CD4-positive, alpha-beta T cell treated with Interleukin-17A for 4 hours (primary cell): Measurements from ENCODE around the gene PRR7.

ENCODE experiments used
- DNase-seq: peaks from one replicate; pipeline ENCODE4 v3.0.0-alpha.2; 2020; ENCODE audit warnings: mixed read lengths

Gene PRR7

DNA sequence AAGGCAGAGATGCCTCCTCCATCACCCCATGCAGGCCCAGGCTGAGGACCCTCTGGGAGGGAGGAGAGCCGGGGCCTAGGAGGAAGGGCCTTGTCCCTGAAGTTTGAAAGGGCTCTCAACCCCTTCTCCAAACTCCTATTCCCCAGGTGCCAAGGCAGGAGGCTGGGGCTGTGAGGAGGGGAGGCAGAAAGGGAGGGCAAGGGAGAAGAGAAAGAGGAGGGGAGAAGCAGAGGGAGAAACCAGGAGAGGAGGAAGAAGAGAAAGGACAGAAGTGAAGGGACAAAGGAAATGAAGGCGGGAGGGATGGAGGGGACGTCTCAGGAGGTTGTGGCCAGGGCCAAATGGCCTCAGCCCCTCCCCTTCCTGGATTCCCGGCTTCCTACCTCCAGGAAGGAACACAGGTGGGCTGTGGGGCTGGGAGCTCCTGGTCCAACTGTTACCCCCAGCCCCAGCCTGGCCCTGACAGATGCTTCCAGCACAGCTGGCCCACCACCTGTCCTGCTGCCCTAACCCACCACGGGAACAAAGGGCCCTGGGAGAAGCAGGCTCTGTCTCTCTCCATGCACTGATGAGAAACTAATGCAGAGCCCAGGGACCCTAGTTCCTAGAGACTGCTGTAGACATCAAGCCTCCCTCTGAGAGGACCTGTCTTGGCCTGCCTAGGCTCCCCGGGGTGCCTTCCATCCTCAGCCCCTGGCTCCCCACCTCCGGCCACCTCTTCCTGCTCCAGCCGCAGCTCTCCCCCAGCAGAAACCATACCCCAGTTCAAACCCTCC is 23.3 kb downstream of the PRR7 start:
- DNase-seq: no peak

DNA sequence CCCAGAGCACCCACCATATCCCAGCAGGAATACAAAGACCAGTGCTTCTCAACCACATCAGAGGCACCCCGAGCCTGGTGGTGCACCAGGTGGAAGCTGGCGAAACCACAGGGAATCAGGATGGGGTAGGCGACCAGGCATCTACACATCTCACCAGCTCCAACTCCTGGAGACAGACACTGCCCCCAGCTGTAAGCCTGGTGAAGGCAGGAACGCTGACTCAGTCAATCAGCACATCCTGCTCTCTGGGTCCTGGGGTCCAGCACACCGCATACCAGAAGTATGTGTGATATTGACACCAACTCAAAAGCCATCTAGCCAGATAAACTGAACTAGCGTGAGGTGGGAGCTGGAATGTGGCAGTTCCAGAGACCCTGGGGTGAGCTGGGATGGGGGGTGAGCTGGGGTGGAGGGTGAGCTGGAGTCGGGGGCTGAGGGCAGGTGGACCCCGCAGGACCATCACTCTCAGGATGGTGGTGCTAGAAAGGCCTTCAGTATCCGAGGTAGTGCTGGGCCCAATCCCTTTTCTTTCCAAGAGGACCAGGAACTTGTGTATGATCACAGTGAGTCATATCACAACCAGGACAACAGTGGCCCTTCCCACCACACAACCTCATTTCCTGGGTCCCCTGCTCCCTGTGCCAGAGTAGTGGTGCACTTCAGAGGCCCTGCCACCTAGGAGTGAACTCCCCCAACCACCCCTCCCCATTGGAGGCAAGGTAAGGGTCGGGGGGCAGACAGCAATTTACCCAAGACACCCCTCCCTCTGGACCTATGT is 24.3 kb downstream of the PRR7 start:
- DNase-seq: no peak

DNA sequence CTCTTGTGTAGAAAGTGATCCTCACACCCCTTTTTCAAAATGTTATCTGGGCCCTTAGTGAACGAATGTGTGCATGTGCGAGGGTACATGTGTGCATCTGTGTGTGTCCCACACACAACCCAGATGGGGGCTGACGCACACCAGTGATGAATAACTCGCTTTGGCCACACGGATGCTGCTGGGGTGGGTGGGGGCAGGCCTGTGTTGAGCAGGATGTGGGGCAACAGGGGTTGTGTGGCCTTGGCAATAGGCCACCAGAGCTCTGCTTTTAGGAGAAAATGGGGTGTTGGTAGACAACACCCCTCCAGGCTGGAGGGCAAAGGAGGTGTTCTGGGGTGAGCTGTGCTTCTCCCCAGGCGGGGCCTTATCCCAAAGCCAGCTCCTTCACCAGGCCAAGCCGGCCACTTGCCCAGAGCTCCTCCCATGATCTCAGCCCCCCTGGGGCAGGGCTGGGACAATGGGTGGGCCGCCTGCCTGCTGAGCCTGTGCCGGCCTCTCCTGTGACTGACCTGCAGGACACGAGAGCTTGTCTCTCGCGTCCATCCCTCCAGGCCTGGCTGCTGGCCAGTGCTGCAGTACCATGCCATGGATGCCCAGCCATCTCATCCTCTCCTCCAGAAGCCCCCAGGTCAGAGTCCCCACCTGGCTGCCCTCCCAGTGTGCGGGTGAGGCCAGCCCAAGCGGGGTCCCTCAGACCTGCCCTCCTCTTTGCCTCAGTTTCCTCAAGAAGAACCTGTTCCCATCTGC is 25.2 kb downstream of the PRR7 start:
- no peak for DNase-seq

DNA sequence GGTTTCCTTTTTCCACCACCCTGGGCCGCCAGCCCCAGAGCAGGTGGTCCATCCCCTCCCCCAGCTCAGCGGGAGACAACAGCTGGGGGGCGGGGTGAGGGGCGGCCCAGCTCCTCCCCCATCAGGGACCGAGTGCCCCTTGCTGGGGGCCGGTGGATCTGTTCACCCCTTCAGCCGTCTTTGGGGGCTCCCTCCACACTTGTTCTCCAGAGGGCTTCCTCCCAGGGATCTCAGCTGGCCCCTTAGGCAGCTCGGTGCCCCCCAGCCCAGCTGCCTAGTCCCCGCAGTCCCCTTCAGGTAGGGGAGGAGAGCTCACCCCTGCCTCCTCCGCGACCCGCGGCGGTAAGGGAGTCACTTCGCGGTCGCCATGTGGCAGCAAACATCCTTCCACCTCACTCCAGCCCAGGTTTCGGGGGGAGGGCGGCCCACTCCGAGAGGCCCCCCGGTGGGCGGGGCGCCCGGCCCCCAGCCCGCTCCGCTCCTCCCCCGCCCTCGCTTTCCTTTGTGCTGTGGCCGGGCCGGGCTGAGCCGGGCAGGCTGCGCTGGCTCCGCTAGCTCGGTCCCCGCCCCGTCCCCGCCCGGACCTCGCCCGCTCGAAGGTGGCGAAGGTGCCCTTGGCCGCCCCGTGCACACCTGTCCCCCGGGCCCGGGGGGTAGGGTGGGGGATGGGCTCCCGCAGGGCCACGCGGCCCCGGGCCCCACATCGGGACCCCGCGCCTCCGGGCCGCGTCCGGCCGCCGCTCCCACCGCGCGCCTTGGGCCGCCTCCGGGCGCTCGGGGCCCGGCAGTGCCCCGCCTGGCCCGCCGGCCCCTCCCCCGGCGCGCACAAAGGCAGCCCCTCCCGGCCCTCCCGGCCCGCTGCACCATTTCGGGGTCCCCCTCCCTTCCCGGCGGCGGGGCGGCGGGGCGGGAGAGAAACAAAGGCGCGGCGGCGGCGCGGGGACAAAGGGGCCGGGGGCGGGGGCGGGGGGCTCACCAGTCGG is 26.1 kb downstream of the PRR7 start:
- peak; percentile 66 for DNase-seq

DNA sequence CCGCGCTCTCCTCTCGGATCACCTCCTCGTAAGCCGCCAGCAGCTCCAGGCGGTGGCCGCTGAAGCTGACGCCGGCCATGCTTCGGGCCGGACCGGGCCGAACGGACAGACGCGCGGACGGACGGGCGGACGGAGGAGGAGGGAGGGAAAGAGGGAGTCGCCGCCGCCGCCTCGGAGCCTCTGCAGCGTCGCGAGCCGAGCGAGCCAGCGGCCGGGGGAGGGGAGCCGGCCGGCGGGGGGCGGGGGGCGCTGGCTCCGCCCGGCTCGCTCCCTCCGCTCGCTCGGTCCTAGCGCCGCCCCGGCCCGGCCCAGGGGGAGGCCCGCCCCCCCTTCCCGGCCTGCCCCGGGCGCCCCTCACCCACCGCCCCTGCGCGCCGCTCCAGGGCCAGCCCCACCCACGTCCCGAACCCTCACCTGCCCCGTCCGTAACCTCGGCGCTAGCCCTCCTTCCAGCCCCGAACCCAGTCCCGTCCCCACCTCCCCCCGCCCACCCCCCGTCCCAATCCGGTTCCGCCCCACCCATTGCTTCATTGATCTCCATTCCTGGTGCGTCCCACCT is 26.9 kb downstream of the PRR7 start, which contains the start of gene DBN1:
Gene DBN1, minus strand, starts transcription at position 192 of the 559 bp plus-strand sequence. Its CDS starts 113 bp downstream, at position 79.
- peak; percentile 41 for DNase-seq

DNA sequence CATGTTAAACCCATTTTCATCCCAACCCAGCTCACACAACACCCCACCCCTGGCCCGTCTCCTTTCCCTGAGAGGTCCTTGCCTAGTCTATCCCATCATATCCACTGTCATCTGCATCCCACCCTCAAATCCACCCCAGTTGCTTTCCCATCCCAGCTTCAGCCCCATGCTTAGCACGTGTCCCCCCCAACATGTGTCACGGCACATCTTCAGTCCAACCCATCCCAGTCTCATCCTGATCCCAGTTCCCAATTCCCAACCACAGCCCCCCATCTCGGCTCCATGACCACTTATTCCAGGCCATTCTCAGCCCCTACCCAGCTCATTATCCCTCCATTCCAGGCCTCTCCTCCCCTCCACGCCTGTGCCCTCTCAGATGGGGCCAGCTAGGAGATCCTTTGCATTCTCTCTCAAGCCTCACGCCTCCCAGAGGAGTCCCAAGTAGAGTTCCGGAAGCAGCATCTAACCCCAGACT is 27.4 kb downstream of the PRR7 start:
- no peak for DNase-seq

DNA sequence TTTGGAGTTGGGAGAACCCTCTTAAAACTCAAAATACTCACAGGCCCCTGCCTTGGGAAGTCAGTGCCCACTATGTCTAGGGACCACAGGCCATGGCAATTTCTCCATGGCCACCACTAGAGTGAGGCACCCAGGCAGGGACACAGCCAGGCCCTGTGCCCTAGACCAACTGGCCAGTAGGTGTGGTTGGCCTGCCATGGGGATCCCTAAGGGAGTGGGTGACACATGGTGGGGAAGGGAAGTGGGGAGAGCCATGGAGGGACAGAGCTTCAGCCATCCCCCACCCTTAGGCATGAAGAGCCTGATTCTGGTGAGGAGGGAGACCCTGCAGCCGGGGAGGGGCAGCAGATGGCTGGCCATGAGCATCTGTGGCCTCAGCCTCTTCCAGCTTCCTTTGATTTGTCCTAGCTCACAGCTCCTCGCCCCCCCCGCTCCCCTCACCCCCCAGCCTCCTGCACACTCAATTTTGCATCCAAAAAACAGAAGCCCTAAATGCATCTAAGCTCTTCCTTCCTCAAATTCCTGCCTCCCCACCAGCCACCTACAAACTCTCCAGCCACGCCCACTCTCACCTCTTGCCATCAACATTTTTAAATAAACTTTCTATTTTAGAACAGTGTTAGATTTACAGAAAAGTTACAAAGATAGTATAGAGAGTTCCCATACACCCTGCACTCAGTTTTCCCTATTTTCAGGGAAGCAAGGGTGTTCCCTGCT is 28.4 kb downstream of the PRR7 start:
- DNase-seq: no peak

DNA sequence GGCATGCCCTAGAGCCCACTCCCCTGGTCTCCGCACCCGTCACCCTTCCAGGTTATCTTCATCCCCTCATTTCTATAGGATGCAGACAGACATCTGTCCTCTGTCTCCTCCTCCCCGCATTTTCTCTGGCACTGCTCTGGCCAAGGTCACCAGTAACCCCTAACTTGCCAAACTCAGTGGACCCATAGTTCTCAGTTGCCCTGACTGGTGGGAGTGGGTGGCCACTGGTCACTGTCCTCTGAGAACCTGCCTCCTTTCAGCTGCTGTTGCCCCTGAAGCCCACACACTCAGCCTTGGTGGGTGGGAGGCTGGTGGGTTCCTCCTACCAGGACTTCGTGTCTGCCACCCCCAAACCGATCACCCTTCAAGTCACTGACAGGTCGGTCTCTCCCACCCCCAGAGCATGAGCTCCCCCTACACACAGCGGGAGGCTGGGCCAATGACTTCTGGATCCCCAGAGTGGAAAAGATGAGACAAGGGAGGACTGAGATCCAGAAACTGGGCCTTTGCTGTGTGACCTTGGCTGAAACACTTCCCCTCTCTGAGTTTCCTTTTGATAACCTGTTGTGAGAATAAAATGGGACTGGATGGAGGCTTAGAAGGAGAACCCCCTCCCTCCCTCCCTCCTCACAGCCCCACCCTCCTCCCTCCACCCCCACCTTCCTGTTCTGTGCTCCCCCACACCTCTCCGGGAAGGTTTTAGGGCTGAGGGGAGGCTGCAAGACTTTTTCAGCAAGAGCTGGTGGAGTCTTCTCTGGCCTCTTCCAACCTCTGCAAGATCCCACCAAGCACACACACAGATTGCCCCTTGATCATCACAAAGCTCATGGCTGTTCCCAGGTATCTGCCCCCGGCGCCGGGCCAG is 29.2 kb downstream of the PRR7 start:
- DNase-seq: no peak

DNA sequence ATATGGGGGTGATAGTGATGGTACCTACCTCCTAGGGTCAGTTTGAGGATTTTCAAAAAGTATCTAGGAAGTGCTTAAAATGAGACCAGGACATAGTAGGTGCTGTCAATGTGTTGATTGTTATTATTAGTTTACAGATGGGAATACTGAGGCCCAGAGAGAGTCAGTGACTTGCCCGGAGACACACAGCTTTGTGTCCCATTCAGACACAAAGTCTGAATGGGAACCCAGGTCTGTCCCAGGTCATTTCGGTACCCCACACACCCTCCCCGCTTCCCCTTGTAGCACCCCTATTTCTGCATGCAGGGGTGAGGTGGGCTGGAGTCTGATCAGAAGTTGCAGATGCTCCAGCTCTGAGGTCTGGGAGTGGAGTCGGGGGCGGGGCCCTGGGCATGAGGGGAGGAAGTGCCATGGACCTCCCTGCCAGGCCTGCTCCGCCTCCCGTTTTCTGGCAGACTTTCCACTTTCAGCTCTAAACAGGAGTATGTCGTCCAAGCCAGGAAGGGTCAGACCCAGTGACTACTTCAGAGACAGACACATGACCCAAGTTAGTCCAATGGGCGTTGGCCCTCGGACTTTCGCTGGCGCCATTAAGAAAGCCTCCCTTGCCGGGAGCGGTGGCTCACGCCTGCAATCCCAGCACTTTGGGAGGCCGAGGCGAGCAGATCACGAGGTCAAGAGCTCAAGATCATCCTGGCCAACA is 30.1 kb downstream of the PRR7 start:
- DNase-seq: no peak

DNA sequence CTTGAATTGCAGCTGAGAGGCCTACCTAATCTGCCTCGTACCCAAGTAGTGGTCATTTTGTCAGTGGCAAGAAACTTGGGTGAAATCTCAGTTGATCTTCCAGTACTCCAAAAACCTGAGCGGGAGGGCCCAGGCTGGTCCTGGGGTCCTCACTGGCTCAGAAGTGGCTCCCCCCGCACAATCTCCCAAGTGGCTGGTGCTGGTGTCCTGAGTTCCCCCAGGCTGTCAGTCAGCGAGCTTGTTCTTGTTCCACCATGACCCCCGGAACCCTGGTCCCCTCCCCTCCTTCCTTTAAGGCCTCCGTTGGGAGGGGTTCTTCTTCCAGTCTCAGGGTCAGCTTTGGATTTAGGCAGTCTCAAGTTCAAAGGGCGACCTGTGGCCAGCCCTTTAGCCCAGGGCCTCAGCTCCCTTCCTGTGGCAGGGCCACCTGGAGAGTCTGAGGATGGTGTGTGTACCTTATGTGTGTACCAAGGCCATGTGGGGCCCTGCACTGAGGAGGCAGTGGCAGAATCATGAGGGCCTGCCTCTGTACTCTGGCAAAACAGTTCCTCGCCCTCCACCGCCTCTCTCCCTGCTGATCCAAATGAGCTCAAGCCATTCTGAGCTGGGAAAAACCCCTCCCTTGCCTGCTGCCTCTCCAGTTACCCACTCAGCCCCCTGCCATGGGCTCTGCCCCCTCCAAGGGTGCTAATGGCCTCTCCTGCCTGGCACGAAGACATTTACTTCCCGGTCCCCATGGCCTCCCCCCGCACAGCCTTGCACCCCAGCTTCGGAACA is 31.3 kb downstream of the PRR7 start:
- no peak for DNase-seq

DNA sequence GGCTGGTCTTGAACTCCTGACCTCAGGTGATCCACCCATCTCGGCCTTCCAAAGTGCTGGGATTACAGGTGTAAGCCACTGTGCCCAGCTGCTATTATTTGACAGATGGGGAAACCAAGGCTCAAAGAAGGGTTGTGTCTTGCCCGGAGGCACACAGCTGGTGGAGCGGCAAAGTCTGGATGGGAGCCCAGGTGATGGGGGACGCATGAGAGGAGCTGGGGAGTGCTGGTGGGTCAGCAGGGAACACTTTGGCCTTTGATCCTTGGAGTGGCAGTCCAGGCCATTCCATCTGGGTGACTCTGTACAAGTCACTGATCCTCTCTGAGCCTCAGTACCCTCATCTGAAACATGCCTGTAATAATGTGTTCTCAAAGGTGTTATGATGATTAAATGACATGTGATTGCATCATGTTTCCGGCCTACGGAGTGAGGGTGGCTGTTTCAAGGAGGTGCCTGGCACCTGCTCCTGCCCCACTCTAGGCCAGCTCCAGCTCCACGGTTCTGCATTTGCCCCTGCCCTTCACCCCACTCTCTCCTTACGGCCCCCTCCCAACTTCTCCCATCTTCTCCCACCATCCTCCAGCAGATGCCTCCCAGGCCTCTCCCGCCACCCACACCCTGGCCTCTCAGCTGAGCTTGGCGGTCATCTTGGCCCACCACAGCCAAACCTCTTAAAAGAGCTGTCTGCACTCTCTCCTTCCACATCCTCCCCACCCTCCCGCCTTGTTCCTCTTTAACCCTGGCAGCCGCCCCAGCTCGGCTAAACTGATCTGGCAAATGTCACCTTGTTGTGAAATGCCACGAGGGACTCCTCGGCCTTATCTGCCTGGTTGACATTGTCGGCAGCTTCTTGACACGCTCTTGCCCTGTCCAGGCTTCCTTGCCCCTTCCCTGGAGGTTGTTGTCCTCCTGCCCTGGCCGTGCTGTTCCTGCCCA is 32.4 kb downstream of the PRR7 start:
- DNase-seq: peak; percentile 47

DNA sequence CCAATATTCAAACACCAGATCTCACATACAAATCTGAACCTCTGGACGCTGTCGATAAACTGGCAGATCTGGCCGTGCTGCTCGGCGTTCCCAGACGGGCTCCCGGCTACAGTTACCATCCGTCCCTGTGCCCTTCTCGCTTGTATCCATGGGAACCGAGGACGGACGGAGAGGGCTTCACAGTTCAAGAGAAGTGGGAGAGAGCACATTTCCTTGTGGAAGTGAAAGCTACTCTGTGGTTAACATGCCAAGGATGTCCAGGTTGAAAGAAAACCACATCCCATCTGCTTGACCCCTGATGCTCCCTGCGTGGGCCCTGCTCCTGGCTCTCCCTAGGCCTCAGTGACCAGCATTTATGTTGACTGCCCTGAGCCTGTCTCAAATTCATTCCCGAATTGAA is 33.2 kb downstream of the PRR7 start:
- no peak for DNase-seq

DNA sequence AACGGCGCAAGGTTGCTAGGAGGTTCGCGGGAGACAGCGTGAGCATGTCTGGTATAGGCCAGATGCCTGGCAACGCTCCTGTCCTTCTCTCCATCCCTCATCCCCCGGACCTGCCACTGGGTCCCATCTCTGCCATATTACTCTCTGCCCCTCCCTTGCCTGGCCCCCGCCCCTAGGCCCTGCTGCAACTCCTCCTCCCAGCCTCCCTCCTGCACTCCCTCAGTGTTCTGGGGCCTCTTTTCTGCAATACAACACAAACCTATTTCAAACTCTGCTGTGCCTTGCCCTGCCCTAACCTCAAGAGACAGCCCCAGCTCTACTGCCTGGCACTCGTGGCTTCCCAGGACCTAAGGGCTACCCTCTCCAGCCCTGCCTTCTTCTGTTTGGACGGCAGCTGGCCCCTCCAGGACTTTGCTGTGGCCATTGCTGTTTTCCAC is 35.8 kb downstream of the PRR7 start:
- no peak for DNase-seq

DNA sequence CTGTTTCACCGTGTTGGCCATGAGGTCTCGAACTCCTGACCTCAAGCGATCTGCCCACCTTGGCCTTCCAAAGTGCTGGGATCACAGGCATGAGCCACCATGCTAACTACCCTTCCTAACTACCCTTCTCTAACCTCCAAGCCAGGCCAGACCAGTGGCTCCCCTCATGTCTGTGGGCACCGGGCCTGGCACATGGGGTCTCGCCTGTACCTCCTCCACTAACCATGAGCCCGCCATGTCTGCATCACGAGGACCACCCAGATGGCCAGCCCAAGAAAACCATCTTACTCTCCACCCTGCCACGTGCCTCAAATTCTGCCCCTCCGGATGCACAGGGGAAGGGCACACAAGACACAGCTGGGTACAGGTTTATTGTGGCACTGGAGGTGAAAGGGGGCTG is 36.4 kb downstream of the PRR7 start:
- DNase-seq: no peak

DNA sequence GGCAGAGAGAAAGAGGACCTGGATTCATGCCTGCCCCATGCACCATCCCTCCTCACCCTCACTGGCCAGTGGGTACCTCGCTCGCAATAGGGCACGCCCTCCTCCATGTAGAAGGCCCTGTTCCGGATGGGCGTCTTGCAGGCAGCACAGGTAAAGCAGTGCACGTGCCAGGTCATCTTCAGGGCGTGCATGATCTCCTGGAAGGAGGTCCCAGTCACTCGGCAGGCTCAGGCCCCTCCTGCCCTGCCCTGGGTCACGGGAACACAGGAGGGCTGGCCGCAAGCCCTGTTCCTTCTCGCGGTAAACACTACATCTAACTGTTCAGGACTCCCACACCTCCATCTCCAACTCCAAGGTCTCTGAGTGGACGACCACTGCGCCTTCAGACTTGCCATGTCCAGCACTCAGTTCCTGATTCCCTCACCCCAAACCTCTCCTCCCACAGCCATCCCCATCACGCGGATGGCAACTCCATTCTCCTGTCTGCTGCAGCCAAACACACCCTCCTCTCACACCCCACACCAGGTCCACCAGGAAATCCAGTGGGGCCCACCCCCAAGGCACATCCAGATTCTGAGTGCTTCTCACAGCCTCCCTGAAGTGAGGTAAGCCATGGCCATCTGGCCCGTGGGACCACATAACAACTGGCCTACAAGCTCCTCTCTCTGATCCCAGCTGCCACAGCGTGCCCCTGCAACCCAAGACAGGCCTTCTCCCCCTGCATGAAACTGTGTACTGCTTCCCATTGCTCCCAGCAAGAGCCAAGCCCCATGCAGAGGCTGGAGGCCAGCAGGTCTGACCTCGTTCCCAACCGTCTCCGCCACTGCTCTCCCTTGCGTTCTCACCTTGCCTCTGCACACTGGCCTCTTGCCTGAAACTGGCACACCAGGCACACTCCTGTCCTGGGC is 37.6 kb downstream of the PRR7 start:
- DNase-seq: no peak

DNA sequence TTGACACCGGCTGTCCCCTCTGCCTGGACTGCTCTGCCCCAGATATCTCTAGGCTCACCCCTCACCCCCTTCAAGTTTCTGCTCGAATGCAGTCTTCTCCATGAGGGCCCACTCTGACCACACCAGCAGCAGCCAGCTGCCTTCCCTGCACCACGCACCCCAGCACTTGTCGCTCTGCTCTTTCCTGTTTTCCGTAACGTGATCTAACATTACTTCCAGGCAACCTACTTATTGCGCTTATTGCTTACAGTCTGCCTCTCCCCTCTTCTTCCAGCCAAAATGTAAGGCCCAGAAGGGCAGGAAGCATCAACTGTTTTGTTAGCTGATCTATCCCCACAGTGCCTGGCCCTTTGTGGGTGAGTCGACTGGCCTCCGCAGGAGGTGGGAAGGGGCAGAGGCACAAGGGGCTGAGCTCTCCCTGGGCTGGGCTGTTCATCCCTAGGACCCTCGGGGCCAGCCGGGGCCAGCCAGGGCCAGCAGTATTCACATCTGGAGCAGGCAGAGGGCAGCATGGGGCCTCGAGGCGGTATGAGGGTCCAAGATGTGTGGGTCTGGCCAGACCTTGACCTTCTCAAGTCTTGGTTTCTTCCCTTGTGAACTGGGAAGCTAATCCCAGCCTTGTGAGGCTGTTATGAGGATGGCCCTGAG is 38.4 kb downstream of the PRR7 start:
- DNase-seq: no peak
